NOMO-1 treated with dmso at 0.1 percent for 144 hours (cell line): ENCODE results near the gene C1orf74.
A peak's percentile ranks its signal among the peaks of the same experiment; 100 is the strongest.

ENCODE experiments used
- DNase-seq: peaks from one replicate; lab custom pipeline; 2025; ENCODE audit not compliant: unreplicated experiment; lab: John Stamatoyannopoulos, UW

The C1orf74 gene

GRCh38 chr1:209747580-209748262 is 36.6 kb downstream of the C1orf74 start:
- DNase-seq = peak; percentile 97

DNA sequence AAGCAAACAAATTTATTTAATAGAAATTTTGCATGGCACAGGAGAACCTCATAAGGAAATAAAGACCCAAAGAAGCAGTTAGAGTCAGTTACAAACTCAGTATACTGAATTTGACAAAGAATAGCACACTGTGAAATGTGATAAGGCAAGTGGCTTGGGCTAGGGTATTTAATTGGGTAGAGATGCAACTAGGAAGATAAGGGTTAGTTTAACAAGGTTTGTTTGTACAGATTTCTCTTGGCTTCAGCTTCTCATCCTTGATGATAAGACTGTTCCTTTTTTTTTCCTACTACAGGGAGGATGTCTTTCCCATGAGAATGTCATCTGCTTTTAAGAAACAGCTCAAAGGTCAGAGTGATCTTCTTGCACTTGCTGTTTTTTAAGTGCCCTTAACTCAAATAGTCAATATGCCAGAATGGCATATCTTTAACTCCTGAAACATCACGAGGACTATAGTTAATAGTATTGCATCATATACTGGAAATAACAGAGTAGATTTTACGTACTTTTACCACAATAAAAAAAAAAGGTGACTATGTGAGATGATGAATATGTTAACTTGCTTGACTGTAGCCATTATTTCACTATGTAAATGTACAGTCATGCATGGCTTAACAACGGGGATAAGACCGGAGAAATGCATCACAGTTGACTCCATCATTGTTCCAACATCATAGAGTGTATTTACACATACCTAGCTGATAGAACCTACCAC is 37.8 kb downstream of the C1orf74 start:
- DNase-seq = no peak

- no peak for DNase-seq
These were observed 41.2 kb downstream of the C1orf74 start for GRCh38 chr1:209743145-209743482.

DNA sequence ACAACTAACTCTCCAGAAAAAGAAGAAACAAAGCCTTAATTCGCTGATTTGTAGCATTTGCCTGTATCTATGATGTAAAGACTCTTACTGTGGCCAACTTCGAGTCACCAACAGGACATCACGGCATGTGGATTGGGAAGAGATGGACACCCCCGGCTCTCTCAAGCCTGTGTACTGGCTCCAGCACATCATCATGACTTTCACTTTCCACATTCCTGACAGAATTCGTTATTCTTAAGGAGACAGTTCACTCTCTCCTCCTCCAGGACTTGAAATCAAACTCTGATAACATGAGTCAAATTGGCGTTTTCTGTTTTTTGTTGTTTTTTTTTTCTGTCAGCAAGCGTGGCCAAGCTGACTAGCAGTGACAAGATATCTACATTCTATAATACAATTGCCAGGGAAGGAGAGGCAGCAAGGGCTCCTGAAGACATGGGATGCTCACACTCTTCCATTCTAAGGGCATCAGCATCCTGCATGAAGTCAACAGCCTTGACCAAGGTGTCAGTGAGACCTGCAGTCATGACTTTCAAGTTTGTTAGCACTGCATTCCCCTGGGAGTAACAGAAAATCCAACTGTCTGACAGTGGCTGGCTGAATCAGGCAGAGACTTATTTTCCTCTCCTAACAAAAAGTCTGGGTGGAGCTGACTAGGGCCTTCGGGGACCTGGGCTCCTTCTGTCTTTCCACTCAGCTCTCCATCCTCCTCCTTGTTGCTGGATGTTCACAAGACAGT is 41.8 kb downstream of the C1orf74 start:
- DNase-seq = no peak

DNA sequence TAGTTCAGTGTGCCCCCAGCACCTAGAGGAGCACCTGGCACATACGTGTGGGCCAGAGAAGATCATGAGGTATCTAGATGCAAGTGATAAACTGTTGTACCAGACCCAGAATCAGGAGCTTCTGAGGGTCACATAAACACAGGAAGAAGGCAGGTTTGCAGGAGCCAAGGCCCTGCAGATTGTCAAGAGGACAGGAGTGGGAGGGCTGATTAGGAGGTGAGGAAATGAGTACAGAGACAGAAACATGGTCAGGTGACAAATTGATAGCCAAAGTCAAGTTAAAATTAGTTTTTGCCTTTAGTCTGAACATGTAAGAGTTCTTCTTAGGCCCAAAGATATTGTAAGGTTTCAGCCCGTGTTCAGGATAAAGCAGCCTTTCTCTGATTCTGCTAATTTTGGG is 42.5 kb downstream of the C1orf74 start:
- DNase-seq = no peak

GRCh38 chr1:209741193-209741592 is 43.2 kb downstream of the C1orf74 start:
- DNase-seq = no peak

GRCh38 chr1:209738270-209738669 is 46.1 kb downstream of the C1orf74 start:
- DNase-seq = no peak

DNA sequence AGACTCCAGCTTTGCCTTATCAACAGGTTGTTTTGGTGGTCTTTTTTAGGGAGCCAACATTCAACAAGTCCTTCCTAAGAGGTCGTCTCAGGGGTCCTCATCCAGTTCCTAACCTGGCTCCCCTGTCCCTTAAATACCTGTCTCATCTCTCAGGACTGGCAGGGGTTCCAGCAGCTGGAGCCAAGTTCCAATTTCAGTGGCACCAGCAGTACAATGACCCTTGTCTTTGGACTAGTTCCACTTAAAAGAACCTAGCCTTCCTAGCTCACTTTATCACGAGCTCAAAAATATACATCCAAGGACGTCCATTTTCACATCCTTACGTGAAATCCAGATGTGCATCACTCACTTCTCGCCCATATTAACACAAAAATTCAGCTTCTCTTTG is 47.2 kb downstream of the C1orf74 start:
- DNase-seq = no peak

DNA sequence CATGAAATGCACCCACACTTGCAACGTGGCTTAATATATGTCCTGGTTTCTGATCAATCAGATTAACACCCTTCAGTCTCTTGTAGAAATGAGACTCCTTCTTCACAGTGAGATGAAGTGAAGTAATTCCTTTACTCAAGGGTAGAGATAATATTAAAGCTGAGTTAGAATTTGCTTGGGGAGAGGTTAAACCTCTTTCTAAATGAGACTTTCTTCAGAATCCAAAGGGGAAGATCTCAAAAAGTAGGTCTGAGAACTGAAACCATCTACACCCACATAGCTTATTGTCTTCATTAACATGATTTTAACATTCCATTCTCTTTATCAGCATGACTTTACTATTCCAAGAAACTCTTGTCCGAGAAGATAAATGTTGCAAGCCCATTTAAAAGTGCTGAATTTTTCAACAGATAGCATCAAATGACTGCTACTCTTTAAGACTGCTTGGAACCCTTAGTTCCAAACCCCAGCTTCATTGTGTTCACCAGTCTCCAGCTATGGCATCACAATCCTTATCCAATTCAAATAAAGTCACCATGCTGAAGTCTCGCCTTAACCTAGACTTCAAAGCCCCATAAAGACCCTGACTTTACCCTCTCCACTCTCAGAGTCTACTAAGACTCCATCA is 47.8 kb downstream of the C1orf74 start:
- no peak for DNase-seq

- DNase-seq = peak; percentile 88
These were observed 50.8 kb downstream of the C1orf74 start for GRCh38 chr1:209733409-209734192.

GRCh38 chr1:209732725-209733124 is 51.6 kb downstream of the C1orf74 start:
- DNase-seq = no peak

DNA sequence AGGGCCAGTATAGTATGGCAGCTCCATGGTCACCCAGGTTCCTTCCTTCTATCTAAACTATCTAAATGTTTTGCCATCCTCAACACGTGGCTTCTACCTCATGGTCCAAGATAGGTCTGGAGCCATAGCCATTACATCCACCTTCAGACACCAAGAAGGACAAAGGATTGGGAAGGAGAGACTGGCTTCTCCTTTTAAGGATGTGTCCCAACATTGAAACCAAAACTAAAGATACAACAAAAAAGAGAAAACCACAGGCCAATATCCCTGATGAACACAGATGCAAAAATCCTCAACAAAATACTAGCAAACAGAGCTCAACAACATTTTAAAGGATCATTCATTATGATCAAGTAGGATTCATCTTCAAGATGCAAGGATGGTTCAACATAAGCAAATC is 54.9 kb downstream of the C1orf74 start:
- no peak for DNase-seq
